ENCODE measurements around the gene TMEM270.
"Not testable (repeated sequence)": the region's sequence is repeated elsewhere in the genome, so short reads cannot be mapped to it uniquely, and the experiment has no call there.

The TMEM270 gene, protein sequence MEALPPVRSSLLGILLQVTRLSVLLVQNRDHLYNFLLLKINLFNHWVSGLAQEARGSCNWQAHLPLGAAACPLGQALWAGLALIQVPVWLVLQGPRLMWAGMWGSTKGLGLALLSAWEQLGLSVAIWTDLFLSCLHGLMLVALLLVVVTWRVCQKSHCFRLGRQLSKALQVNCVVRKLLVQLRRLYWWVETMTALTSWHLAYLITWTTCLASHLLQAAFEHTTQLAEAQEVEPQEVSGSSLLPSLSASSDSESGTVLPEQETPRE

DNA sequence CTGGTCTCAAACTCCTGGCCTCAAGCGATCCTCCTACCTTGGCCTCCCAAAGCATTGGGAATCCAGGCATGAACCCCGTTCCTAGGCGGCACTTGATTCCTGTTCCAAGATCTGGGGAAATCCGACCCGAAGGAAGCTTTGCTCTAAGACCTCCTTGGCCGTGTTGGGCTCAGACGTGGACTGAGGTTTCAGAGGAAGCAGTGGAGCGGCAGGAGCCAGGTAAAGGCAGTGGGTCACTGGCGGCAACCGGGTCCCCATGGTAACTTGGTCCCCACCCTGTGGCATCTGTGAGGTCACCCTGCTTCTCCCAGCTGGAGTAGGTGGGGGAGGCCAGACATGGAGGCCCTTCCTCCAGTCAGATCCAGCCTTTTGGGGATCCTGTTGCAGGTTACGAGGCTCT is at the start of gene TMEM270:
Gene TMEM270 (plus strand): TSS at position 301 of the 400 bp plus-strand sequence. CDS start 36 bp downstream, at position 337.
- no peak for TF ChIP-seq ZNF274 (IDR thresholded peaks at IDR 0.05; ENCODE audit: low read depth, low read length)
- H3K4me3 ChIP-seq (ENCODE audit: low read length): no peak within 1 kb of the TSS

DNA sequence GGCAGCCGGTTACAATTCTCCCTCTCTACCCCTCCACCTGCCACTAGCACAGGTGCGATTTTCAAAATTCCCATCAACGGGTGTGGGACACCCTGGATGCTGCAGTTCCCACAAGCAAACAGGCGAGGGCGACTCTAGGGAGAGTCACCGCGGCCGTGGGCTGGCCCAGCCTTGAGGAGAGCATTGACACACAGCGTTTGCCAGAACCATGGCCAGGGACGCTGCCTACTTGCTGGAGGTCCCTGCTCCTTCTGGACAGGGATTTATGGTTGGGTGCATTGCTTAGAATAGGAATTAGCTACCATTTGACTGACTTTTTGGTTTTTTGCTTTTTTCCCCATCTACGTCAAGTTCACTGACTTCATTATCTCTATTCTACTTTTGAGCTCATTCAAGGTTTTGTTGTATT is 49.2 kb upstream of the TMEM270 start:
- H3K4me3 ChIP-seq (ENCODE audit: low read length): no peak overlapping the region
- TF ChIP-seq ZNF274 (IDR thresholded peaks at IDR 0.05; ENCODE audit: low read depth, low read length): no peak

DNA sequence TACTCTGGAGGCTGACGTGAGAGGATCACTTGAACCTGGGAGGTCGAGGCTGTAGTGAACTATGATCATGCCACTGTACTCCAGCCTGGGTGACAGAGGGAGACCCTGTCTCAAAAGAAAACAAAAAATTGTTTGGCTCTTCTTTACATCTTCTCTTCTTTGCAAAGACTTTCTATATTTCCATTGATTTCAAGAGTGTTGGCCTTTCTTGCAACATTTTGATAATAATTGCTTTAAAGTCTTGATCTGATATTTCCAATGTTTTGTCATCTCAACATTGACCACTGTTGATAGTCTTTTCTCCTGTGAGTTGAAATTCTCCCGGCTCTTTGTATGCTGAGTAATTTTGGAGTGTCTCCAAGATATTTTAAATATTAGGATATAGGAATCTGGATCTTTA is 48.0 kb upstream of the TMEM270 start:
- TF ChIP-seq ZNF274 (IDR thresholded peaks at IDR 0.05; ENCODE audit: low read depth, low read length): no peak
- H3K4me3 ChIP-seq (ENCODE audit: low read length): no peak overlapping the region

DNA sequence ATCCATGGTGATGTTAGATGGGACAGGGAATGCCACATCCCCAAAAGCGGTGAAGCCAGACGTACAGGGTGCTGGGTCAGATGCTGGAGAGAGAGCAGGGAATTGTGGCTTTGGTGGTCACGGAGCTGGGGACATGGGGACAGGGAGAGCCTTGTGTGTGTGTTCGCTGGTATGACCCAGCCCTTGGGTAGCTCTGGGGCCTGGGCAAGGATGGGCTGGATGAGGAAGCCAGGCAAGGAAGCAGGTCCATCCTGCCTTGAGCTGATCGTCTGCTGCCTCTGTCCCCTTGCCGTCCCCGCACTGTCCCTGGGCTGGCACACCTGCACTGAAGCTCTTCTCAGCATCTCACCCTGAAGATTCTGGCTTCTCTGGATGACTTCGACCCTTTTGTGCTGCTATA is 45.5 kb upstream of the TMEM270 start:
- no peak overlapping the region for H3K4me3 ChIP-seq (ENCODE audit: low read length)
- no peak for TF ChIP-seq ZNF274 (IDR thresholded peaks at IDR 0.05; ENCODE audit: low read depth, low read length)

DNA sequence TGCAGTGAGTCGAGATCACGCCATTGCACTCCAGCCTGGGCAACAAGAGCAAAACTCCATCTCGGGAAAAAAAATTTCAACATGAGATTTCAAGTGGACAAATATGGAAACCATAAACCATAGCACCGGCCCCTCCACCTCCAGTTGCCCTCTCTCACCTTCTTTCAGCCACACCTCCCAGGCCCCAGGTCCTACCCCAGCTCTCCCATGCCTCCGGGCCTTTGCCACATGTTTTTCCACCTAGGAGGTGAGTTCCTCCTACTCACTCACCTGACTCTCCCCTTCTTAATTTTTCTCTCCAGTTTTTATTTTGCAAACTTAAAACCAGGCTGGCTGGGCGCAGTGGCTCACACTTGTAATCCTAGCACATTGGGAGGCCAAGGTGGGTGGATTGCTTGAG is 43.8 kb upstream of the TMEM270 start:
- TF ChIP-seq ZNF274 (IDR thresholded peaks at IDR 0.05; ENCODE audit: low read depth, low read length): no peak
- H3K4me3 ChIP-seq (ENCODE audit: low read length): no peak overlapping the region

DNA sequence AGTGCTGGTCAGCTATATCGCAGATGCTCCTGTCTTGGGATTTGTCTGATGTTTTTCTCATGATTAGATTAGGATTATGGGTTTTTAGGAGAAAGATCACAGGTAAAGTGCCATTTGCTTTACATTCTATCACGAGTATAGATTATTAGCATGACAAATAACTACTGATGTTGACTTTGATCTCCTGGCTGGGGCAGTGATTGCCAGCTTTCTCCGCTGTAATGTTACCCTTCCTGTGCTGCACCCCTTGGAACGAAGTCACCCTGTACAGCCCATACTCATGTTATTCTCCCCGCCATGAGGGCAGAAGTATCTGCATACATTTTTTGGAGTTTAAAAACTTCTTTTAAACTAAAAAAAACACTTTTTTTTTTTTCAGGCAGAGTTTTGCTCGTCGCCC is 40.9 kb upstream of the TMEM270 start:
- no peak overlapping the region for H3K4me3 ChIP-seq (ENCODE audit: low read length)
- TF ChIP-seq ZNF274 (IDR thresholded peaks at IDR 0.05; ENCODE audit: low read depth, low read length): no peak

DNA sequence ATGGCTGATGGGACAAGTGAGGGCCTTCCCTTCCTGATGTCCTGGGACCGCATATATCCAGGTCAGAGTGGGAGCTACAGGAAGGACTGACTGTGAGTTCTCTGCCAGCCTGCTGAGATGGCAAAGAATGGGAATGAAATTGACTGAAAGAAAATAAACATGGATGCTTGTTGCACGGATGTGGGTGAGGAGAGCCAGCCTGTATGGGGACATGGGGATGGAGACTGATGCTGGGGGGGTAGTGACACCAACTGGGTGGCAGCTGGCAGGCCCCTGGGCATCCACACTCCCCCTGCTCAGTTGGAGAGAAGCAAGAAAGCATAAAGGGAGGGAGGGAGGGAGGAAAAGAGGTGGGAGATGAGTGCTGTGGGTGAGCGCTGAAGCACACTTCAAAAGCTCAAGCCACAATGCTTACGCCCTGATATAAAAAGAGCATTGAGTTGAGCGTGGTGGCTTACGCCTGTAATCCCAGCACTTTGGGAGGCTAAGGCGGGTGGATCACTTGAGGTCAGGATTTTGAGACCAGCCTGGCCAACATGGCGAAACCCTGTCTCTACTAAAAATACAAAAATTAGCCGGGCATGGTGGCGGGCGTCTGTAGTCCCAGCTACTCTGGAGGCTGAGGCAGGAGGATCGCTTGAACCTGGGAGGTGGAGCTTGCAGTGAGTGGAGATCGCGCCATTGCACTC is 39.2 kb upstream of the TMEM270 start:
- not testable (repeated sequence) for H3K4me3 ChIP-seq (ENCODE audit: low read length)

DNA sequence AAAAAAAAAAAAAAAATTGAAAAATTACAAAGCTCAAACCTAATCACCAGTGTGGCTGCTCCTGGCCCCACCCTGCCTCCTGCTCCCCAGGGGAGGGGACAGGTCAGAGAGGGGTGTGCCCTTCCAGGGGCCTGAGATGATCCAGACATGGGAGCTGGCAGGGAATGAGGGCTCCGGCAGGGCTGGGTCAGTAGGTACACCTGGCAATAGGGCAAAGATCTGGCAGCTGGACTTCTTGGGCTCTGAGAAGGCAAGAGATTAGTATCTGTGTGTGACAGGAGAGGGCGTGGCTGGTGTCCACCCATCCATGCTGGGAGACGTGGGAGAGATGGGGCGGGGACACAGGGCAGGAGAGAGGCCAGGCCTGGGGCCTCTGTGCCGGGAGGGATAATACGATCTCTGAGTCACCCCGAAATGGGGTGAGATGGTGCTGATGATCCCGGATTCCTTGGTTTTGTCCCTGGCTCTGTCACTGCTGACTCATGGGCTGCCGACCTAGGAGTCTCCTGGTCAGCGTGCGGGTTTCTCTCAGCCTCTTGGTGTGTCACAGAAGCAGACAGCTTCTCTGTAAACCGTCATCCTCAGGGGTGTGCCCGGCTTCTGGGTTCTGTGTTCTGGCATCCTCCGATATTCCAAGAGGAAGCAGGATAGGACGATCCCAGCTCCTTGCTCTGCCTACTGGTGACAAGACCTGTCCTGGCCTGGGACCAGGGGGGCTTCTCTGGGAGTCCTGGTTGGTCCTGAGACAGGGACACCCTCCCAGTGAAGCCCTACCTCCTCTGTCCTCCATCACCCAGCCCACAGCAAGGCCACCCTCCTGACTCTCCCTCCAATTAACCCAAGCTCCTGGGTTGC is 38.4 kb upstream of the TMEM270 start:
- no peak for TF ChIP-seq ZNF274 (IDR thresholded peaks at IDR 0.05; ENCODE audit: low read depth, low read length)
- no peak overlapping the region for H3K4me3 ChIP-seq (ENCODE audit: low read length)

DNA sequence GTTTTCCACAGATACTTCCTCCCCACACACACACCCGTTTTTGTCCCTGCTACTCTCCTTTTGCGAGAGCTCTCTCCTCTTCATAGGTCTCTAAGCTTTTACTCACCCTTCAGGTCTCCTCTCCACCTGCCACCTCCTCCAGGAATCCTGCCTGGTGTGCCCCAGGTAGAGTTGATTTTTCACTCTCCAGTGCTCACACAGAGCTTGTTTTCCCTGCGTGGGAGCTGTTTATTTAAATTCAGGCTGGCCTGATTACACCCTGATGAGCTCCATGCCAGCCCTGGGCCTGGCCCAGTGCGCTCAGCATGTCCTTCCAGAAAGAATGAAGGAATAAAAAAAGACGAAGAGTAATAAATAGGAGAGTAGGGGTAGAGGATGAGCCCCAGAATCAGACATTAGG is 37.7 kb upstream of the TMEM270 start:
- TF ChIP-seq ZNF274 (IDR thresholded peaks at IDR 0.05; ENCODE audit: low read depth, low read length): no peak
- H3K4me3 ChIP-seq (ENCODE audit: low read length): no peak overlapping the region

DNA sequence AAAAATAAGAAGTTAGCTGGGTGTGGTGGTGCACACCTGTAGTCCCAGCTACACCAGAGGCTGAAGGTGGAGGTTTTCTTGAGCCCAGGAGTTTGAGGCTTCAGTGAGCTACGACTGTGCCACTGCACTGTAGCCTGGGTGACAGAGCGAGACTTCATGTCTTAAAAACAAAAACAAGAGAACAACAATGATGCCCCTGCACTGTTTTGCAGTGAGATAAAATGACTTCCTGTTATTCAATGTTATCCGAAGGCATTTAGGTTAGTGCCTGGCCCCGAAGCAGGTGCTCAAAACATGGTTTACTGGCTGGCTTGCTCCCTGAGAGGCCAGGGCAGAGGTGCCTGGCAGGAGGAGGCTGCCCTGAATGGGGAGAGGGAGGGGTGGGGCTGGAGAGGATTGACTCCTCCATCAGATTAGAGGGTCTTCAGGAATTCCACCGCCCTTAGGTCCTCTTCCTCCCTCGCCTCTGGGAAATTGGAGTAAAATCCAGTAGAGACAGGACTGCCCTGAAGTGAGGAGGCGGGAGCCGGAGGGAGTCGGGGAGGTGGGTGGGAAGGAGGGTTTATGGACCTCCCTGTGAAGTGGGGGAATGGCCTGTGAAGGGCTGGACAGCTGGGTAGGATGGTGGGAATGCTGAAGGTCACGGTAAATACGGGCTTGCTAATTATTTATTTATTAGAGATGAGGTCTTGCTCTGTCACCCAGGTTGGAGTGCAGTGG is 36.9 kb upstream of the TMEM270 start:
- no peak for TF ChIP-seq ZNF274 (IDR thresholded peaks at IDR 0.05; ENCODE audit: low read depth, low read length)
- H3K4me3 ChIP-seq (ENCODE audit: low read length): no peak overlapping the region

DNA sequence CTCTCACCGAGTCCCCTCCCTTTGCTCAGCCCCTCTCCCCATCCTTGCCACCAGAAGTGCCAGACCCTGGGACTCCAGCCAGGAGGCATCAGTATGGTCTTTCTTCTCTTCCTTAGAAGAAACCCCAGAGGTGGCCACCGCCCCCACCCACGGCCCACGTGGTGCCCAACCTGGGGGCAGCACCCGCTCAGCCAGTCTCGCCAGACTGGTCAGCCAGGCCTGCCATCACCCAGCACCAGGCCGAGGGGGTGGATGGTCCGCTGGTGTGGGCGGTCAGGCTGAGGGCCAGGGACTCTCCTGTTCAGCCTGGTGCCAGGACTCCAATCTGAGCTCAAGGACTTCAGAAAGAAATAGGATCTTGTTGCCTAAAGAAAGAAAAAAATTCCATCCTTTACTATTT is 36.0 kb upstream of the TMEM270 start:
- TF ChIP-seq ZNF274 (IDR thresholded peaks at IDR 0.05; ENCODE audit: low read depth, low read length): no peak
- no peak overlapping the region for H3K4me3 ChIP-seq (ENCODE audit: low read length)

DNA sequence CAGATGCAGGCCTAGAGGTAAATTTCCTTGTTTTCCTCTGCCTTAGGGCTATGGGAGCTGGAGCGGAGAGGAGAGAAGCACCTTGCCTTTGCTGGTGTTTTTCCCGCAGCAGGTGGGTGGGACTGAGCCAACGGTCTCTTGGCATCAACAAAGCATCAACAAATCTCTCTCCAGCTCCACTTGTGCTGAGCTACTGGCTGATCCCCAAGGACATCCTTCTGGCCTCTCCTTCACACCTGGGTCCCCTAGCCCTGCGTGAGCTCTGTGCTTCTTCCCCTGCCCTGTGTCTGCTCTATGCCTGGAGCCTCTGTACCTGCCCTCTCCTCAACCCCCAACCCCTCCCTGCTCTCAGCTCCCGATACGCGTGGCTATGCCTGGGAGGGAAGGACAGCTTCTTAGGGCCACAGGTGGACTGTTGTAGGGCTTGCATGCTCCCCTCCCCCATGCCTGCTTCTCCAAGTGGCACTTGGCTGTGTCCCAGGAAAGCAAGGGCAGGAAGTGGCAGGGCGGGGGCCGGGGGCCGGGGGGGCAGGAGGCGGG is 33.3 kb upstream of the TMEM270 start:
- no peak overlapping the region for H3K4me3 ChIP-seq (ENCODE audit: low read length)
- no peak for TF ChIP-seq ZNF274 (IDR thresholded peaks at IDR 0.05; ENCODE audit: low read depth, low read length)

DNA sequence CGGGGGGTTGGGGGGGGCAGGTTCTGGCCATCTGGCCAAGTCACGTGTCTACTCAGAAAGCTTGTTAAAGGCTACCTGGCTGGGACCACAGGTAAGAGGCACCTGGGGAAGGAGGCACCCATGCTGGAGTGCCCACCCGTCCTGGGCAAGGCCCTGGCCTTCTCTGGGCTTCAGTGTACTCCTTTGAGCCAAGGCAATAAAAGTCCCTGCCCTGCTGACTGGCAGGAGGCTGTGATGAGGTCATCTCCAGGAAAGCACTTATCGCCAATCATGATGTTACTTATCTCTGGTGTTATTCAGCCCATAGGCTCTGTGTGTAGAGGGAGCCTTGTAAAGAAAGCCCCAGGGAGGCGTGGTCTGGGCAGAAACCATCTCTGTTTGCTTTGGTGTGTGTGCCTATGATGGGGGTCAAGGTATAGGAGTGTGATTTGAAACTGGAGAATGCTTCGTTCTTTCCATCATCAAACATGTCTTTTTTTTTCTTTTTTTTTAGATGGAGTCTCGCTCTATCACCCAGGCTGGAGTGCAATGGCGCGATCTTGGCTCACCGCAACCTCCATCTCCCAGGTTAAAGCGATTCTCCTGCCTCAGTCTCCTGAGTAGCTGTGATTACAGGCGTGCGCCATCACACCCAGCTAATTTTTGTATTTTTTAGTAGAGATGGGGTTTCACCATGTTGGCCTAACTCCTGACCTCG is 32.7 kb upstream of the TMEM270 start:
- H3K4me3 ChIP-seq (ENCODE audit: low read length): no peak overlapping the region

More for the DNA sequence above, 32.7 kb upstream of the TMEM270 start:
- TF ChIP-seq ZNF274 (IDR thresholded peaks at IDR 0.05; ENCODE audit: low read depth, low read length): no peak
